ENCODE measurements around the gene SDS. TPM values are rescaled to one million over a fixed set of nuclear protein-coding genes. Genes with fewer than 3 reads are reported as not detected.
A peak's percentile ranks its signal among the peaks of the same experiment; 100 is the strongest.

The SDS gene
- total RNA-seq, 4 donors from 2014 or later = 0.90 TPM; not detected in 3

- Histone ChIP-seq H3K27ac (no peak overlapping the region), H3K9me3 (no peaks in the 10 kb centered on the region), H3K4me3 (no peak overlapping the region), H3K27me3 (peaks cover 0 to 9% of the 10 kb centered on the region in 2 donors), H3K4me1 (no peaks in the 10 kb centered on the region), H3K36me3 (no peaks in the 10 kb centered on the region)
- DNase-seq (ENCODE audit: low spot score in 2 of 2) = no peak
- peak in 4 of 5 experiments; percentile 20 to 44 (median 31) for TF ChIP-seq CTCF (IDR thresholded peaks at IDR 0.05)
- TF ChIP-seq POLR2A (IDR thresholded peaks at IDR 0.05) = no peak
- 29 to 40% methylated on average over 7 to 8 of the region's 8 CpGs for WGBS, 2 donors
Measured at GRCh38 chr12:113439606-113440030, 35.9 kb upstream of the SDS start.

GRCh38 chr12:113439301-113439597 is 35.6 kb upstream of the SDS start:
- Histone ChIP-seq H3K4me1 (no peaks in the 10 kb centered on the region), H3K27me3 (peaks cover 0 to 9% of the 10 kb centered on the region in 2 donors), H3K4me3 (no peak overlapping the region), H3K27ac (no peak overlapping the region), H3K36me3 (no peaks in the 10 kb centered on the region), H3K9me3 (no peaks in the 10 kb centered on the region)
- no peak for DNase-seq (ENCODE audit: low spot score in 2 of 2)
- 46 to 50% methylated on average over 4 of the region's 4 CpGs for WGBS, 2 donors
- TF ChIP-seq EP300 (IDR thresholded peaks at IDR 0.05) (no peak), POLR2A (IDR thresholded peaks at IDR 0.05) (no peak), CTCF (IDR thresholded peaks at IDR 0.05) (no peak)

GRCh38 chr12:113438523-113439300 is 35.0 kb upstream of the SDS start:
- DNase-seq (ENCODE audit: low spot score in 2 of 2) = no peak
- WGBS, 2 donors = 88 to 92% methylated on average over 4 of the region's 4 CpGs
- TF ChIP-seq EP300 (IDR thresholded peaks at IDR 0.05) (no peak), CTCF (IDR thresholded peaks at IDR 0.05) (no peak), POLR2A (IDR thresholded peaks at IDR 0.05) (no peak)
- Histone ChIP-seq H3K36me3 (no peaks in the 10 kb centered on the region), H3K4me1 (no peaks in the 10 kb centered on the region), H3K27ac (no peak overlapping the region), H3K4me3 (no peak overlapping the region), H3K9me3 (no peaks in the 10 kb centered on the region), H3K27me3 (peaks cover 0 to 9% of the 10 kb centered on the region in 2 donors)

GRCh38 chr12:113437729-113438100 is 34.0 kb upstream of the SDS start:
- no peak overlapping the region for H3K4me3 ChIP-seq
- no peaks in the 10 kb centered on the region for H3K4me1 ChIP-seq
- no peaks in the 10 kb centered on the region for H3K36me3 ChIP-seq
- H3K27ac ChIP-seq = no peak overlapping the region
- no peaks in the 10 kb centered on the region for H3K9me3 ChIP-seq
- WGBS, 2 donors = 66 to 71% methylated on average over 8 to 9 of the region's 9 CpGs
- TF ChIP-seq CTCF (IDR thresholded peaks at IDR 0.05) = no peak
- TF ChIP-seq EP300 (IDR thresholded peaks at IDR 0.05) = no peak
- no peak for TF ChIP-seq POLR2A (IDR thresholded peaks at IDR 0.05)
- no peak for DNase-seq (ENCODE audit: low spot score in 2 of 2)
- peaks cover 0 to 3% of the 10 kb centered on the region in 2 donors for H3K27me3 ChIP-seq

GRCh38 chr12:113436993-113437728 is 33.5 kb upstream of the SDS start:
- DNase-seq (ENCODE audit: low spot score in 2 of 2) = no peak
- H3K27ac ChIP-seq = no peak overlapping the region
- H3K9me3 ChIP-seq = no peaks in the 10 kb centered on the region
- no peaks in the 10 kb centered on the region for H3K36me3 ChIP-seq
- TF ChIP-seq EP300 (IDR thresholded peaks at IDR 0.05) = no peak
- TF ChIP-seq CTCF (IDR thresholded peaks at IDR 0.05) = no peak
- no peak for TF ChIP-seq POLR2A (IDR thresholded peaks at IDR 0.05)
- peaks cover 0 to 3% of the 10 kb centered on the region in 2 donors for H3K27me3 ChIP-seq
- WGBS, 2 donors = 83 to 89% methylated on average over 6 of the region's 6 CpGs
- H3K4me1 ChIP-seq = no peaks in the 10 kb centered on the region
- no peak overlapping the region for H3K4me3 ChIP-seq
